Fibroblast of mammary gland (primary cell): ENCODE measurements around the gene MGRN1.

Experiments used
- DNase-seq: peaks from one replicate; pipeline ENCODE4 v3.0.0-alpha.2; 2010; ENCODE audit warnings: low read depth
- H3K4me3 ChIP-seq: 2 replicates; pipeline ENCODE4 v1.5.1; 2011; ENCODE audit warnings: low read depth, mild to moderate bottlenecking, low read length, moderate library complexity; ENCODE audit not compliant: control insufficient read depth
- TF ChIP-seq, protein P1 (sequence below): conservative IDR thresholded peaks from 2 replicates; pipeline ENCODE4 v1.5.1; 2011; ENCODE audit warnings: low read depth, low read length, inconsistent platforms; ENCODE audit not compliant: control insufficient read depth, insufficient read depth

MGRN1 gene

DNA sequence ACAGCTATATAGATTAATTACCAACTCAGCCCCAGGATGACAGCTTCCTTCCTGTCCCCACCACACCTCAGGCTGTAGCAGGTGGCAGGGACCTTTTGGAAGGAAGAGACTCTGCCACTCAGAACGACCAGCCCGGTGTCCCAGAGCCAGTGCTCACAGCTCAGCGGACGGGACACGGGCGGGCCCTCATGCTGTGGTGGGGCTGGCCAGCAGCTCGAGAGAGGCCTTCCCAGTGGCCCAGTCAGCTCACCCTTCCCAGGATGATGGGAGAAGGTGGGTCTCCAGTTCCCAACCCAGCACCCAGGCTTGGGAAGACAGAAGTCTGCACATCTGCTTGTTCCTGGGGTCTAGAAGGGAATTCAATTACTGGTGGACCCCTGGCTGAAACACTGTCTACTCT, 79.3 kb downstream of the MGRN1 start:
- no peak overlapping the region for H3K4me3 ChIP-seq
- TF ChIP-seq, protein P1, sequence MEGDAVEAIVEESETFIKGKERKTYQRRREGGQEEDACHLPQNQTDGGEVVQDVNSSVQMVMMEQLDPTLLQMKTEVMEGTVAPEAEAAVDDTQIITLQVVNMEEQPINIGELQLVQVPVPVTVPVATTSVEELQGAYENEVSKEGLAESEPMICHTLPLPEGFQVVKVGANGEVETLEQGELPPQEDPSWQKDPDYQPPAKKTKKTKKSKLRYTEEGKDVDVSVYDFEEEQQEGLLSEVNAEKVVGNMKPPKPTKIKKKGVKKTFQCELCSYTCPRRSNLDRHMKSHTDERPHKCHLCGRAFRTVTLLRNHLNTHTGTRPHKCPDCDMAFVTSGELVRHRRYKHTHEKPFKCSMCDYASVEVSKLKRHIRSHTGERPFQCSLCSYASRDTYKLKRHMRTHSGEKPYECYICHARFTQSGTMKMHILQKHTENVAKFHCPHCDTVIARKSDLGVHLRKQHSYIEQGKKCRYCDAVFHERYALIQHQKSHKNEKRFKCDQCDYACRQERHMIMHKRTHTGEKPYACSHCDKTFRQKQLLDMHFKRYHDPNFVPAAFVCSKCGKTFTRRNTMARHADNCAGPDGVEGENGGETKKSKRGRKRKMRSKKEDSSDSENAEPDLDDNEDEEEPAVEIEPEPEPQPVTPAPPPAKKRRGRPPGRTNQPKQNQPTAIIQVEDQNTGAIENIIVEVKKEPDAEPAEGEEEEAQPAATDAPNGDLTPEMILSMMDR = no peak
- DNase-seq = no peak

DNA sequence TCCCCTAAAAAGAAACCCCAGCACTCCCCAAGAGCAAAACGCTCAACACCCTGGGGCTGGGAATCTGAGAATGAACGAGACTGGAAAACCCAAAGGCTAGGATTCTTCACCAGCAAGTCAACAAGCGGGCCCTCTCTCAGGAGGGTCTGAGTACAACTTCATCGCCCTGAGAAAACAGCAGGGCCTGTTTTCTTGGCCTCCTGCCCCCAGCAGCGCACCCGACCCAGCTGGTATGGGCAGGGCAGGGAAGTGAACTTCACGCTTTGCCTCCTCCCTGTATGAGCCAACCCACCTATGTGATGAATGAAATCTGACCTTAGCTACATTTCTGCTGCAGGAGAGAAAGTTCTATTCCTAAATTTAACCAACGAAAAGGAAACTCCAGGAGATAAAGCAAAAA, 79.9 kb downstream of the MGRN1 start:
- TF ChIP-seq, protein P1 = no peak

DNA sequence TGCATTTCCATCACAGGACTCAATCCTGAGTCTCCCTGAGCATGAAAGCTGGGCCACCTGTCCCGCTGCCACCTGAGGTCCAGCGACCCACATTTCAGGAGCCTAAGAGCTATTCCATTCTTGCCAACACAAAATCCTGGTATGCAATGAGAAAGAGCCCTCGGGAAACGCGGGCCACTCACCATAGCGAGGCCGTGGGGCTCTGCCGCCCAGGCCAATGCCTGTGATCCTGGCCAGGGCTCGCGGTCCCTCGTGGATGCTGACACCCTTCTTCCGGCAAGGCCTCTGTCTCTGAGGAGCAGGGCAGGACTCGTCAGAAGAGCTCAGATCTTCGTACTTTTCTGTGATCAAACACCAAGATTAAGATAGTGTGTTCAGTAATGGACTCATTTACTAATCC, 80.3 kb downstream of the MGRN1 start:
- H3K4me3 ChIP-seq = no peak overlapping the region
- no peak for DNase-seq
- TF ChIP-seq, protein P1 = no peak

More for the DNA sequence above, 79.9 kb downstream of the MGRN1 start:
- no peak for DNase-seq
- no peak overlapping the region for H3K4me3 ChIP-seq

DNA sequence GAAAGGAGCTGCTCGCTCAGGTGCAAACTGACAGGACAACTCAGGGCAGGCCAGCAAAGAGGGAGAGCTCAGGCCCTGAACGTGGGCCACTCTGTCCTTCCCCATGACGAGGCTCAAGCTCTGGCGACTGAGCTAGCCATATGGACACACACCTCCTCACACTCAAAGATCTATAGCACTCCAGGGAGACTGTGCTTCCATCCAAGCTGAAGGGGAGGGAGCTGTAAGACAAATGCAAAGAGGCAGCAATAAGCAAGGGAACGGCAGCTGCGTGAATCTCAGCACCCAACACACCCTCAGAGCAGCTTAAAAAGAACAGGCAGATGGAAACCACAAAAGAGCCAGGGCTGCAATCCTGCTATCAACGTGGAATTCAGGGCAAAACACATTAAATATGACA, 82.2 kb downstream of the MGRN1 start:
- no peak for DNase-seq
- TF ChIP-seq, protein P1 = no peak
- H3K4me3 ChIP-seq = no peak overlapping the region

DNA sequence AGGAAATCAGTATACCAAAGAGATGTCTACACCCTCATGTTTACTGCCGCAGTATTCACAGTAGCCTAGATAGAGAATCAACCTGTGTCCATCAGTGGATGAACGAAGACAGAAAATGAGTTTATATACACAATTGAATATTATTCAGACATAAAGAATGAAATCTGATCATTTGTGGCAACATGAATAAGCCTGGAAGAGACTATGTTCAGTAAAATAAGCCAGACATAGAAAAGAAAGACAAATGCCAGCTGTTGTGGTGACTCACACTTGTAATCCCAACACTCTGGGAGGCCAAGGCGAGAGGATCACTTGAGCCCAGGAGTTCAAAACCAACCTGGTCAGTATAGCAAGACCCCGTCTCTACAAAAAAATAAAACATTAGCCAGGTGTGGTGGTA, 84.9 kb downstream of the MGRN1 start:
- TF ChIP-seq, protein P1 = no peak
- no peak overlapping the region for H3K4me3 ChIP-seq
- DNase-seq = peak; percentile 58

DNA sequence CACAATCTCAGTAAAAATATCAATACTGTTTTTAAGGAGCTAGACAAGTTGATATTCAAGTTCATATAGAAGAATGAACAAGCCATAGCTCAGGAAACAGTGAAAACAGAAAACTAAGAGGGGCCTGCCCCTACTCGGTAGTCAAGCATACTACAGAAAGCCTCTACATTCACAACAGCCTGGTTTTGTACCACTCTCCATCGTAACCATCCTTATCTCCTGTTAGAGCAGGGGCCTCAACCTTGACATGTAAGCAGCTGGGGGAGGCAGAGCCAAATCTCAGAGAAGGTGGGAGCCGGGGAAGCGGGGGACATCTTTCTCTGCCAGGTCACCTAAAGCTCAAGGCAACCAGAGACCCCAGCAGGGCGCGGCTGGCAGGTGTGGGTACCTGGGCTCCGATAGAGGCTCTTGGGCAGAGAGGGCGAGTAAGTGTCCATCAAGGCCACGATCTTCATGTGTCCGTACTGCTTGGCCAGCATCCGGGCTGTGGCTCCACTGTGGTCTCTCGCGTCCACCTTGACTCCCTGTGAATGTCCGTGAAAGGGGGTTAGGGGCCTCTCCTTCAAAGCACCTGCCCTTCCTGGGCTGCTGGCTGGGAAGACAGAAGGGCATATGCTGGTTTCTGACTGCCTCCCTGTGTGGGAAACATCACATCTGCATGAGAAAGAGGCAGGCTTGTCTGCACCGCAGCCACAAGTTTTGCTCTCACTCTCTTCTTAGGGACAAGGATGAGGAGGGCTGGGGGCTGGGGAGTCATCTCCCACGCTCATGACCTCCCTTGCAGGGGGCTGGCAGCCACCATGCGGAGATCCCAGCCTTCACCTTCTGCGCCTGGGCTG, 89.3 kb downstream of the MGRN1 start:
- DNase-seq = no peak
- H3K4me3 ChIP-seq = no peak overlapping the region
- TF ChIP-seq, protein P1 = no peak
